Stimulated activated naive CD4-positive, alpha-beta T cell (primary cell): ENCODE results near the gene ANKRD24.
"Not testable (repeated sequence)": the region's sequence is repeated elsewhere in the genome, so short reads cannot be mapped to it uniquely, and the experiment has no call there.

Experiments used
- DNase-seq, 6 experiments: peaks; one replicate each; lab custom pipeline; 2025; lab: John Stamatoyannopoulos, UW

ANKRD24 gene

DNA sequence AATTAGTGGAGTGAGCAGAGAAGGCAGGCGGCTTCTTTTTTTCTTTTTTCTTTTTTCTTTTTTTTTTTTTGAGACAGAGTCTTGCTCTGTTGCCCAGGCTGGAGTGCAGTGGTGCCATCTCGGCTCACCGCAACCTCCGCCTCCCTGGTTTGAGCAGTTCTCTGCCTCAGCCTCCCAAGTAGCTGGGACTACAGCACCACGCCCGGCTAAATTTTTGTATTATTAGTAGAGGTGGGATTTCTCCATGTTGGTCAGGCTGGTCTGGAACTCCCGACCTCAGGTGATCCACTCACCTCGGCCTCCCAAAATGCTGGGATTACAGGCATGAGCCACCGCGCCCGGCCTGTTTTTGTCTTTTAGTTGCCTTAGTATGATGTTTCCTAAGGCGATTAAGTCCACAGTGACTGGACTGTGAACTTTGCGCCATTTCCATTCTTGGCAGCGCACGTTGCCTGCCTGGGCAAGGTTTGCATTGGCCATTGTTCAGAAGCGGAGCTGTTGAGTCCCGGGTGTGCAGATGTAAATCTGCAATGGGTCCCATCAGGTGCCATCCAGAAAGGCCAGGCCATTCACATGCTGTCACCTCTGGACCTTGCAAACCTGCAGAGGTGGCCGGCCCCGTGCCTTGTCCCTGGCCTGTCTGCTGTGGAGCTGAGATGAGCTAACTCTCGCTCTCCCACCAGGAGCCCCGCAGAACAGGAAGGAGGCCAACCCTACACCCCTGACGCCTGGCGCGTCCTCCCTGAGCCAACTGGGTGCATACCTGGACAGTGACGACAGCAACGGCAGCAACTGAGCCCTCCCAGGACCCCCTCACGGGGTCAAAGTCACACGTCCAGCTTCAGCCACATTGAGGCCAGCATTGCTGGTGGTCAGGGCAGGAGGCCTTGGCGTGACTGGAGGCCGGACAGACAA lies 85.7 kb downstream of the ANKRD24 start:
- DNase-seq = no peak

DNA sequence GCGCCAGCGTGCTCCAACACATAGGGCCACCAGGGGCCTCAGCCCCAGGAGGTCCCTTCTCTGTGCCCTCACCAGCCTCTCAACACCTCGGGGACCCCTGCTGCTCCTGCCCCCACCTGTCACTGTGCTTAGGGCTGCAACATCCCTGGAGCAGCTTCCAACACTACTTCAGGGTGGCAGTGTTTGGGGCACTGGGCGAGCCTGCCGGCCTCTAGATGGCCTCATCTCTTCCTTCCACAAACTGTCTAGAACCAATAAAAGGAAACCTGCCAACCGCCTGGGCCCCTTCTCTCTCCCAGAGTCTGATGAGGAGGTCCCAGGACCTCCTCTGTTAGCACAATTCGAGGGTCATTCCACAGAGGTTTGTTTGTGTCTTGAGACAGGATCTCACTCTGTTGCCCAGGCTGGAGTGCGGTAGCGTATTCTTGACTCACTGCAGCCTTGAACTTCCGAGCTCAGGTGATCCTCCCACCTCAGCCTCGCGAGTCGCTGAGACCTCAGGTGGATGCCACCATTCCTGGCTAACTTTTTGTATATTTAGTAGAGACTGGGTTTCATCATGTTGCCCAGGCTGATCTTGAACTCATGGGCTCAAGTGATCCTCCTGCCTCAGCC lies 86.4 kb downstream of the ANKRD24 start:
- no peak for DNase-seq

DNA sequence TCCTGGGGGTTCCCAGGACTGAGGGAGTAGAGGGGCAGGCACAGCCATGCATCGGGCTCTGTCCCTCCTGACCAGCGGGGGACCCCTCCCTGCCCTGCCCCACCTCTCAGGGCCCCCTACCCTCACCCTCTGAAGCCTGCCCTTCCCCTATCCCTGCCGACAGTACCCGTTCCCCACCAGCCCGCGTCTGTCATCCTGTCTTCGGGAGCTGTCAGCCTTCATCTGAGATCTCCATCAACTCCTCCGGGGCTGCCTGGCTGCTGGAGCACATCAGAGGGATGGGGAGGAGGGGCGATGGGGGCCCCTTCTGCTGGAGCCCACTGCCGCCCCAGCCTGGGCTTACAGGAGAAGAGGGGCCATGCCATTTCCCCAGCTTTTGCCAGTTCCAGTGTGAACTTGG lies 90.4 kb downstream of the ANKRD24 start:
- no peak for DNase-seq

- not testable (repeated sequence) for DNase-seq
These were observed 91.8 kb downstream of the ANKRD24 start for GRCh38 chr19:4274321-4274686.
